GM23248 (cell line): ENCODE results near the gene ZNF358.

ENCODE experiments used
- EZH2 ChIP-seq: fragments of 200-600 bp; sonication (generic); IDR thresholded peaks from 2 replicates; pipeline ENCODE4 v1.6.1; 2018; ENCODE audit warnings: antibody characterized with exemption, mild to moderate bottlenecking; ENCODE audit not compliant: insufficient read depth, poor library complexity, severe bottlenecking
- EZH2phosphoT487 ChIP-seq: fragments of 200-600 bp; sonication (generic); IDR thresholded peaks from 2 replicates; pipeline ENCODE4 v1.6.1; 2018; ENCODE audit warnings: antibody characterized with exemption, moderate library complexity, mild to moderate bottlenecking, low read depth; ENCODE audit not compliant: insufficient read depth

- TF ChIP-seq EZH2phosphoT487 (no peak), EZH2 (no peak)
These were observed 31.3 kb downstream of the ZNF358 start for GRCh38 chr19:7547159-7547558.
